ENCODE results near the gene KCNH4.

The KCNH4 gene

DNA sequence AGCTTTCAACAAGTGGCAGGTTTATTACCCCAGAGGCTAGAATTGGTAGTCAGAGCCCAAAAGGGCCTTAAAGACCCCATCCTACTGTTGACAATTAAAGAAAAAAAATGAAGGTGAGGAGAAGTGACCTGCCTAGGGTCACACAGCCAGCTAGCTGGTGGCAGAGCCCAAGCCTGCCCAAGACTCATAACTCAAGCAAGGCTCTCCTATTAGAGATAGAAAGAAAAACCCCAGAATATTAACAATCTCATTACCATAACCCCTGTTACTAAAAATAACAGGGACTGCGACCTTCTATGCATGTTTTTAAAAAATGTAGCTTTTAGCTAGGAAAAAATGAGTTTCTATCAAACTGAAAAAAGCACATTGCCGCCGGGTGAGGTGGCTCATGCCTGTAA, 44.3 kb downstream of the KCNH4 start:
- no peak for DNase-seq (ENCODE audit: low spot score)

DNA sequence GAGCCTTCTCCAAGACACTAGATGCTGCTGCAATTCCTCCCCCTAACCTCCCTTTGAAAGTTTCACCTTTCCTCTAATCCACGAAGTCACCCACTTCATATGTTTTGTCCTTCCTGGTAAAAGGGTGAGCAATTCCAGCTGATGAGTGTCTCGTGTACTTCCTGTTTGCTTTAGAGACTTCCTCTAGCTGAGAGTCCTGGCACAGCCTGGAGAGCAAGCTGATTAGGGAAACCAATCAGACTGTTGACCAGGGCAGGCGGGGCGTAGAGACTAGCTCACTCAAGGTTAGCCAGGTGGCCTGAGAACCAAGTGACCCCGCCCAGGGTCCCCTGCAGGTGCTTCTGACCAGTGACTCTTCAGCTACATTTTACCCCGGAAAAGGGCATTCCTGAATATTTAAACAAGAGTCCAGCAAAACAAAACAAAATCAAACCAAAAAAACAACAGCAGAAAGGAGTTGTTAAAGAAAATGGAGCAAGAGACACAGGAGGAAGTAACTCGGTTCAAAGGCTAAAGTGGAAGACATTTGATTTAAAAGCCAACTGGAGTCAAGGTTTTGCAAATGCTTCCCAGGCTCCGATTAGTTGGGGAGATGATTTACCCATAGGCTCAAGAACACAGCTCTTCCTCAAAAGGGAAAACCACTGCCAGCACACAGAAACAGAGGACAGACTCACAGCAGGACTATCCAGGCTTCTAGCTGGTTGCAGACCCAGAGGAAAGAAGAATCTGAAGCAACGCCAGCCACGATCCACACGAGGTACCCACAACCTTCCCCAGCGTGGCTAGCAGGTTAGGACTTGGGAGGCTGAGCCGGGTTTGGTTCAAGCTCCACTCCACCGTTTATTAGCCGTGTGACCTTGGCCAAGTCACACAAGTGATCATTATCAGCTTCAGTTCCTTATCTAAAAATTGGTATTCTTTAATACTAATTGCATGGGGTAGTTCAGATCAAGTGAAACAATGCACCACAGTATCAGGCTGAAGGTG, 45.0 kb downstream of the KCNH4 start:
- DNase-seq (ENCODE audit: low spot score) = no peak

DNA sequence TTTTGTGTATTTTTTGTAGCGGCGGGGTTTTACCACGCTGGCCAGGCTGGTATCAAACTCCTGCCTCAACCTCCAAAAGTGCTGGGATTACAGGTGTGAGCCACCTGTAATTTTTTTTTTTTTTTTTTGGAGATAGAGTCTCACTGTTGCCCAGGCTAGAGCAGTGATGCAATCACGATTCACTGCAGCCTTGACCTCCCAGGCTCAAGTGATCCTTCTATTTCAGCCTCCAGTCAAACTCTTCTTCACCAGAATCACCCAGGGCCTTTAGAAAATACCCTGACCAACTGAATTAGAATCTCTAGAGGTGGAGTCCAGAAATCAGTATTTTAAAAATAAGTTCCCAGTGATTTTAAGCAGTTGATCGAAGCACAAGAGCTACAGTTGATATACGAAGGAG, 45.8 kb downstream of the KCNH4 start:
- no peak for DNase-seq (ENCODE audit: low spot score)

DNA sequence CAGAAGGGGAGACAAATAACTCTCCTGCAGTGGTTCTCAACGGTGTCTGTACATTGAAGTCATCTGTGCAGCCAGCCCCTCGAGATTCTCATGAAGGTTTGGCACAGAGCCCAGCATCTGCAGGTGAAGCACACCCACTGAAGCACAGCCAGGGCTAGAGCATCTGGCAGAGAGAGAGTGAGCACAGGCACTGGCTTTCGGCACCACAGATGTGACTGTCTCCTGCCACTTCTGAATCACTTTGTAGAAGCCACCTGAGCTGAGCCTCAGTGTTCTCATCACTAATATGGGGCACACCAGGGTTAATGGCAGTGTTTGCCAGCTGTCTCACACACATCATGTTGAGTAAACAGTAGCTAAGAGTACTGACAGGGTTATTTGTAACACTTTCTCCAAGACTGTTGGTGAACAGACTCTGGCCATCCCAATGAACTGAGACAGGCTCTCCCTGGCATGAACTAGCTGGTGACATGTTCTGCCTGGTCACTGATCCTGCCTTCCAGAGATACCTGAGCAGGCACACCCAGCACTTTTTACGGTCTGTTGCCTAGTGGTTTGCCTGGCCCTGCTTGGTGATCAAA, 47.4 kb downstream of the KCNH4 start:
- DNase-seq (ENCODE audit: low spot score) = no peak

DNA sequence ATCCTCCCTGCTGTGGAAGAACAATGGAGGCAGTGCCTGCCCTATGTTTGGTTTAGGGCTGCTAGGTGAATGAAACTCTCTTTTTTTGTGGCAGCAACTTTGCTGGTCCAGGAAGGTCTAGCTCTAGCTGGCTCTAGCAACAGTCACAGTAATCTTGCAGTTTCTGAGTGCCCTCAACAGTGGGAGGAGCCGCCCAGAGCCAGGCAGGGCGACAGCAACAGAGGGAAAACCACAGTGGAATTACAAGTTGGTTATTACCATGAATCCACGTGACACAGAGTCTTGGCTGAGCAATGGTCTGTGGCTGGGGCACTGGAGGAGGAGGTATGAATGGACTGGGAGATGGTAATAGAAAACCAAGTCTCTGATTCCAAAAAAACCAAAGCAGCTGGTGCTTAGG, 48.0 kb downstream of the KCNH4 start:
- peak; percentile 91 for DNase-seq (ENCODE audit: low spot score)

DNA sequence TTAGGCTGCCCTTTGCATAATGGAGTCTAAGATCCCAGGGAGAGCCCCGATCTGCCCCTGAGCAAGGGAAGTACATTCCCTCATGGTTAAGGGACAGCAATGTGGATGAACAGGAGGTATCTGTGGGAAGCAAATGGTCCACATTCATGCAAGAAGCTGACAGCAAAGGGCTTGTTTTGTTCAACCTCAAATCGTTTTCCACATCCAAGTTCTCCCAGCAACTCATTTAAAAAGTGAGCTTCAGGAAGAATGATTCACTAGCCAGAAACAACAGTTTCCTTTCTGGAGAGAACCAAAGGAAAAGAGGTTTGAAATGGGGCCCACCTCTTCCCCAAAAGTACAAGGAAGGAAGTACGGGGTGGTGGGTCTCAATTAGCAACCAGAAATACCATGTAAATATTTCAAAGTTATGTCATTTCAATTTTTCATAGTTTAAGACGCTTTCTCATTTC, 48.9 kb downstream of the KCNH4 start:
- no peak for DNase-seq (ENCODE audit: low spot score)

DNA sequence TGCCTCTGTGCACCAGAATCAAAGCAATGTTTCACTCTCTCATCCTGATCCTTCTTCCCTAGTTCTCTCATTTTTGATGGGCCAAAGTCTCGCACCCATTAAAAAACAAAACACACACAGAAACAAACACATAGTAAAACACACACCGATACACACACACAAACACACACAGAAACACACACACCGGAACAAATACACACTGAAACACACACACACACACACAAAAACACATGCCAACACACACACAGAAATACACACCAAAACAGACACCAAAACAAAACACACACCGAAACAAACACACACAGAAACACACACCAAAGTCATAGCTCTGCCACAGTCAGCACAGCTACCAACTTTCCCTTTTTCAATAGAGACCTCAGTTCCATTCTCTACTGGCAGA, 49.7 kb downstream of the KCNH4 start:
- DNase-seq (ENCODE audit: low spot score) = no peak

DNA sequence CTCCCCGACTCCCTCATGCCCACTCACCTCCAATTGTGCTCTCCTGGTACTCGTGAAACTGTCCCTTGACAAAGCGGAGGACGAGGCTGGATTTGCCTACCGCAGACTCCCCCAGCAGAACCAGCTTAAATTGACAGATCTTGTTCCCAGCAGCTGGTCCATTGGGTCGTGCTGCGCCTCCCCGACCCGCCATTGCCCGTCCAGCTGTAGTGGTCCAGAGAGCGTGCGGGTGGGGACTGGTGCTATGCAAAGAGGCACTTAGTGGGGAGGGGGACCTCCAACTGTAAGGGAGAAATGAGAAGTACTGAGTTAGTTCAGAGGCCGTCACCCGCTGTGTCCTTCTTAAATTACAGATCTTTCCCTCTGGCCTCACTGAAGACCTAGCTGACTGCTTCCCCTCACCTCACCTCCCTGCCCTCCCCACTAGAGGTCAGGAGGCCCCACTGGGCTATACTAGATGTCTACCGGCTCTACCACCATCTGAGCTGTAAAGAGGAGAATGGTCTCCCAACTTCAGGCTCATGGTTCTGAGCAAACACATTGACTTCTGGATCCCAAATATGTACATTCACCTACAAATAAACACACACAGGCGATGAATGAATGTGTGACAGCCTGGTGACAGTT, 50.5 kb downstream of the KCNH4 start:
- DNase-seq (ENCODE audit: low spot score) = no peak

DNA sequence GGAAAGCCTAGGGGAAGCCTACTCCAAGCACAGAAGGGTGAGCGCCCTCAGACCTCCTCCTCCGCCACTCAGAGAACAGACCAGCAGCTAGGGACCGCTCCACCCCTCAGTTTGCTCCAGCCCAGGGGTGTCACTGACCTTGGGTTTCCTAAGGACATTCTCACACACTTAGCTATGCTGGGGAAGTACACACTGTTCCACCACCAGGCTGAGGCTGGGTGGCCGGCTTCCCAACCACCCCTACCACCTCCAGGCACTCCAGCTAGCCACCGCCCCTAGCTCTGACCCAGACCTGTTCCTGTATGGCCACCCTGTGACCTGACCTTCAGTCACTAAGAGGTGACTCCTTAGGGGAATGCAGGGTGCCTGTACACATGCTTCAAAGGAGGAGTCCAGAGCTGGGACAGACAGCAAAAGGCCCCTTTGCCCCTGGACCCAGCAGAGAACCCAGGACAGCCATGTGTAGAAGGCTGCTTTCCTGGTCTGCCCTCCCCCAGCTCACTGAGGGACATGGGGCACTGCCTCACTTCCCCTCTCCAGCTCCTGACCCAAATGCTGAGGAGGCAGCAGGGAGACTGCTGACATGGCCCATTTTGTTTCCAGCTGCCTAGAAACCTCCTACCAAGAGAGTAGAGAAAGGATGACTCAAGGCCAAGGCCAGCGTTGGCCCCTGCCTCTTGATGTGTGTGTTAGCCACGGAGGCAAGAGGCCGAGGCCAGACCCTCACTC, 51.7 kb downstream of the KCNH4 start:
- DNase-seq (ENCODE audit: low spot score) = peak; percentile 53

DNA sequence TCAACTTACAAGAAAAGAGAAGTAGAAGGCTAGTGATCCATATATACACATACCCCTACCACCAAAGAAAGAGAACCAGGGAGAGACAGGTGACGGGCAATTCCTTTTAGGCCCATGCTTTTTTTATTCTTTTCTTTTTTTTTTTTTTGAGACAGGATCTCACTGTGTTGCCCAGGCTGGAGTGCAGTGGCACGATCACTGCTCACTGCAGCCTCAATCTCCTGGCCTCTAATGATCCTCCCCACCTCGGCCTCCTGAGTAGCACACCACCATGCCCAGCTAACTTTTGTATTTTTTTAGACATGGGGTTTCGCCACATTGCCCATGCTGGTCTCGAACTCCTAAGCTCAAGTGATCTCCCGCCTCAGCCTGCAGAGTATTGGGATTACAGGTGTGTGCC, 53.5 kb downstream of the KCNH4 start:
- DNase-seq (ENCODE audit: low spot score) = no peak

DNA sequence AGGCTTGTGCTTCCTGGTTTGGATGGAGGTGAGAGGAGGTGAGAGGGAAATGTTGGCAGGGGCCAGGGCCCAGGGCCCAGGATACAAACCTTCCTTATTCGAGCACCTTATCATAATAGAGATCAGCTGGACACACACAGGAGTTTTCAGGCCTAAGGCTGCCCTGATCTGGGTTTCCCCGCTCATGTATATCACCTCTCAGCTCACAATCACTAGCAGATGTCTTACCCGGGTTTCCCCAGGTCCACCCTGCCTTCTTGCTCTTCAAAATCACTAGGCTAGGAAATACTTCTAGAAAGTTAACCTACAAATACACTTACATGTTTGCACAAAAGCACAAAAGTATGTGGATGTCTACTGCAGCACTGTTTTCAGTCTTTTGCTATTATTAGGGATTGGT, 54.1 kb downstream of the KCNH4 start:
- DNase-seq (ENCODE audit: low spot score) = no peak

DNA sequence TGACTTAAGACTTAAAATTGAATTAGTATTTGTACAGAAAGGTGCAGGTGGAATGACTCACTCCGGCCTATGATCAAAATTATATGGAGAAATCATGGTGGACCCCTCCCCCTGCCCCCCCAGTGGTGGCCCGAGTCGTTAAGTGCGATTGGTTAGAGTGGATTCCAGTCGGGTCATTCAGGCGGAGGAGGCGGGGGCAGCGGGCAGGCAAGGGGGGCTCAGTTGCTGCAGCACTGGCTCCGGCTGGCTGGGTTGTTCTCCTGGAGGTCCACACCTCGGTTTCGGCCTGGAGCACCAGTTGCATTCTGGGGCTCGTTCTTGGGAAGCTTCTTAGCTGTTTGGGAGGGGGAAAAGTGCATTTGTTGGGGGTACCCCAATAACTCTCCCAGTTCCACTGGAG, 55.4 kb downstream of the KCNH4 start:
- DNase-seq (ENCODE audit: low spot score) = no peak

DNA sequence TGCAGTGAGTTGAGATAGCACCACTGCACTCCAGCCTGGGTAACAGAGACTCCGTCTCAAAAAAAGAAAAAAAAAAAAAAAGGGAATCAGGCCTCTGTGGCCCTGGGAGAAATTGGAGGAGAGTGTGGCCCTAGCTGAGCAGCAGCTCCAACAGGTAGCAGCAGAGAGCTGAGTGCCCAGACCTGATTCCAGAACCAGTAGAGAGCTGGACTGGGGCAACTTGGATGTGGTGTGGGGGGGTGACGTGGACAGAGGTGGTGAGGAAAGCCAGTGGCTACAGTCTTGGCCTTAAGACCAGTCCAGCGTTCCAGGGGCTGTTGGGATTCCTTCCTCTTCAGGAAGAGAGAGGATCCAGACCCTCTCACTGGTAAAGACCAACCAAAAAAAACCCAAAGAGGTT, 56.7 kb downstream of the KCNH4 start:
- no peak for DNase-seq (ENCODE audit: low spot score)

DNA sequence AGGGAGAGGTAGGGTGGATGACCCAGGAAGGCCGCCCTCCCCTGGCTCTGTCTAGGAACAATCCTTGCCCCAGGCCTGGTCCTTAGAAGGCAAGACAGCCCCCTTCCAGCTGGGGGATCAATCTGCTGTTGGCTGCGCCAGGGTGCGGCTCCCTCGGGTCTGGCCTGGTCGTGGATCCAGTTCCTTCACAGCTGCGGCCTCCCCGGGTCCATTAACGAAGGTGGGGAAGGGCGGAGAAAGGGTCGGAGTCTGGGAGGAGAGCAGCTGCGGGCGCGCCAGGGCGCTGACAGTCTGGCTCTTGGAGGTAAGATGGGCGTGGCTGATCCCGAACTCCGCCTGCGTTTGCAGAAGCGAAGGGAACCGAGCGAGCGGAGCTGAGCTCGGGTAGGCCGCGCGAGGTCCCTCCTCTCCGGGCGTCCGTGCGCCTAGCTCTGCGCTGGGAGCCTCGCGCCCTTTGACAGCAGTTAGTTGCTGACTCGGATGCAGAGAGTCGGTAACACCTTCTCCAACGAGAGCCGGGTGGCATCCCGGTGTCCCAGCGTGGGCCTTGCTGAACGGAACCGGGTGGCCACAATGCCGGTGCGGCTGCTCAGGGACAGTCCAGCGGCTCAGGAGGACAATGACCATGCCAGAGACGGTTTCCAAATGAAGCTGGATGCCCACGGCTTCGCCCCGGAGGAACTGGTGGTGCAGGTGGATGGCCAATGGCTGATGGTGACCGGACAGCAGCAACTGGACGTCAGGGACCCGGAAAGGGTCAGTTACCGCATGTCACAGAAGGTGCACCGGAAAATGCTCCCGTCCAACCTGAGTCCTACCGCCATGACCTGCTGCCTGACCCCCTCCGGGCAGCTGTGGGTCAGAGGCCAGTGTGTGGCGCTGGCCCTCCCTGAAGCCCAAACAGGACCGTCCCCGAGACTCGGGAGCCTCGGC, 58.3 kb downstream of the KCNH4 start, which contains the start of gene HSPB9:
HSPB9 (plus strand) TSS at position 434 of the 933 bp plus-strand sequence; CDS start at position 481, 47 bp downstream.
- DNase-seq (ENCODE audit: low spot score) = no peak

DNA sequence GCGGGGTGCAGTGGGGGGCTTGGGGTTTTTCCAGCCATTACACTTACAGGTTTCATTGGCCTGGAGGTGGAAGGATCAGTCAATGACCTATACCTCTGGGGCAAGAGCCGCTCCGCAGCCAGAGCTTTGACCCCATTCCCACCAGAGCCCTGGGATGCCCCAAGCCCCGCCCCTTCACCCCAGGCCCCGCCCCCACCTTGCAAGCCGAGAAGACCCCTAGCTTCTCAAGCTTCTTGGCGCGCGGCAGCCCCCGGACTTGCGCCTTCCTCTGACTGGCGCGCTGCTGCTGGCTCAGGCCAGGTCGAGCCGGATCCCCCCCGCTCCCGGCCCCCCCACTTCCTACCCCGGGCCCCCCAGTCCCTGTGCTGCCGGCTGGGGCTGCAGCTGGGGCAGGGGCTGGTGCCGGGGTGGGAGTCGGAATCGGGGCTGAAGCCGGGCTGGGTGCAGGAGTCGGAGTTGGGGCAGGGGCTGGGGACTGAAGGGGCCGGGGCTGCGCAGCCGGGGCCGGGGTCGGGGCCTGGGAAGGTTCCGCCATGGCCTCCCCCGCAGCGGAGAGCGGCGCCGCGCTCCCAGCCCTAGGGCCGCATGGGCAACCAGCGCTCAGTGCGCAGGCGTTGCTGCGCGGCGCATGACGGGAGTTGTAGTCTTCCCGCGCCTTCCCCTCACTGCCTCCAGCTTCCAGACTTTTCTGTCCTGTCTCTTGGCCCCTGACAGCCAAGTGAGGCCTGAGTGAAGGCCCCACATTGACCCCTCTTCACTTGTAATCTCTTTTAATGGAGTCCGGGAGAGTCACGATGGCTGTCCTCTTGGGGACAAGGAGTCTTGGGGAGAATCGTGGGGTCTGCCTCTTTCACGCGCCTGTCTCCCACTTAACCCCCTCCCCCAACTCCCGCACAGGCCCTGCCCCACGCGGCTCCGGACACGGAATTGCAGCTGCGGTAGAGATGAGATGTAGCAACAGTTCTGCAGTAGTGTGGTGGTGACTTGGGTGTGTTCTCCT, 59.9 kb downstream of the KCNH4 start, which contains the start of gene KAT2A:
KAT2A (minus strand) TSS at position 598 of the 1,000 bp plus-strand sequence; CDS start at position 535, 63 bp downstream.
- DNase-seq (ENCODE audit: low spot score) = peak; percentile 92

DNA sequence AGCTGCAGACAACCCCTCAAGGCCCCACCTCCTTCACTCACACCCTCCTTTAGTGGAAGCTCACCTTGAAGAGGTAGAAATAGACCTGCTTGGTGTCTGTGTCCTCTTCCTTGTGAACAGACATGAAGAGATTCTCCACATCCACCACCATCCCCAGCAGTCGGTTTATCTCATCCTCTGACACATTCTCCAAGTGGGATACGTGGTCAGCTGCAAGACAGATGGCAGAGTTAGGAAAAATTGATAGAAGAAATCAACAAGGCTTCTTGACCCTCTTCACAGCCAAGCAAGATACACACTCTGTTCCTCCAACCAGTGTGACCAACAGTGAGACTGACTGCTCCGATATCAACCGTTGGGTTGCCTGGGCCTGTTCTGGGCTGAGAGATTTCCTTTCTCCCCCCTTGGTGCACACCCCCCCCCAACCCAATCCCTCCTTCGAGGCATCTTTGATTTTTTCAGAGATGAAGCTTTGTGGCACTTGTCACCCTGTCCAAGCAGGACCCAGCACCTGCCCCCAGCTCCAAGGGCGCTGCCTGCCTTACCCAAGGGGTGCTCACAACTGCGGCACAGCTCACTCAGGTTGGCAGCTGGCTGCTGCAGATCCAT, 60.7 kb downstream of the KCNH4 start:
- no peak for DNase-seq (ENCODE audit: low spot score)

DNA sequence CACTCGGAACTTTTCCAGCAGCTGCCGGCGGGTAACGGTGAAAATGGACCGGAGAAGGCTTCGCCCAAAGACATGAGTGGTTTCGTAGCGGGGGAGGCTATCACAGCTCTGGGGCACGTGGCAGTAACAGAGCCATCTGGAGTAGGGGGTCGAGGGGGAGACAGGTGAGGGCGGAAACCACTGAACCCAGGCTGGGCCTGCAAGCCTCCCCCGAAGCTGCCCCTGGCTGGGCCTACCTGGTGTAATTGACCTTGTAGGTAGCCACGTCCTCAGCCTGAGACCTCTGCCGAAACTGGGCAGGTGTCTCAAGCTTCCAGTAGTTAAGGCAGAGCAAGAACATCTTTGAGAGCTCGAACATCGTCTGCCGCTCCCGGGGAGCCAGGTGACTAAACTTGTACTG, 61.6 kb downstream of the KCNH4 start:
- DNase-seq (ENCODE audit: low spot score) = no peak

DNA sequence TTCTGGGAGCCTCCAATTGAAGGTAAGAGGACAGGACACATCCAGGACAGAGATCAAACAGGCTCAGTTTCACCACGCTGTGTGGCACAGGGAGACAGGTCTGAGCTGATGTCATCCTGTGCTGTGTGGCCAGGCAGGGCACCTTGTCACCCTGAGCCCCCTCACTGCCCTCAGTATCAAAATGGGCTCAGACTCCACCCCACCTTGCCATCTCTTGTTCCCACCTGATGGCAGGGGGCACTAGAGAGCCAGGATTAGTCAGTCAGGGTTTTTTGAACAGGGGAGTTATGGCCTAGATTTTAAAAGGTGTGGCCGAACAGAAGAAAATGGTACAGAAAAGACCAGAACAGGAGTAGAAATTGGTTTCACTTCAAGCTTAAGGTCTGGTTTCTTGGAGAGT, 62.4 kb downstream of the KCNH4 start:
- DNase-seq (ENCODE audit: low spot score) = no peak

DNA sequence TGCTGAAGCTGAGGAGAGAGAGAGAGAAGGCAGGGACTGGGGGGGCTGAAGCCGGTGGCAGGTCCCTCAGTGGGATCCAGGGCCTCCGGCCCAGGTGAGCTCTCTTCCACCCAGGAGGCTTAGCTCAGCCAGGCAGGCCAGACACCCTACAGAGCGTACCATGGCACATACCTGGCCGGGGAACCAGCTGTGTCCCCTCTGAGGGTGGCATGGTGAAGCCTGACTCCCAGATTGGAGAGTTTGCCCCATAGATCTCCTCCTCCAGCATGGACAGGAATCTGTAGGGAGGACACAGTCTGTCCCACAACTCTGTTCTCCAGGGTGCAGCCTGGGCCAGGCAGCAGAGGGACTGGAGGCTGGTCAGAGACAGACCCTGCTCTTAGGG, 62.8 kb downstream of the KCNH4 start:
- no peak for DNase-seq (ENCODE audit: low spot score)

Measured in Ammon's horn (tissue), 1 donor.